GM21381 (cell line): ENCODE results near the gene KLKB1.
"Not testable (repeated sequence)": the region's sequence is repeated elsewhere in the genome, so short reads cannot be mapped to it uniquely, and the experiment has no call there.

Source experiments
- ATAC-seq: cut with Tn5 transposase; IDR thresholded peaks from one replicate; pipeline ENCODE4 v1.9.1; 2021; ENCODE audit warnings: mild to moderate bottlenecking, moderate library complexity; ENCODE audit not compliant: unreplicated experiment

Gene KLKB1

GRCh38 chr4:186226521-186227189 is 652 bp upstream of the KLKB1 start:
- no peak for ATAC-seq

GRCh38 chr4:186227744-186228513 is 622 bp downstream of the KLKB1 start:
- no peak for ATAC-seq

- no peak for ATAC-seq
Measured at GRCh38 chr4:186228514-186228894, 1.2 kb downstream of the KLKB1 start.

GRCh38 chr4:186234367-186234766 is 7.1 kb downstream of the KLKB1 start:
- ATAC-seq = no peak

GRCh38 chr4:186236126-186236525 is 8.8 kb downstream of the KLKB1 start:
- no peak for ATAC-seq

- no peak for ATAC-seq
Measured at GRCh38 chr4:186240452-186240847, 13.1 kb downstream of the KLKB1 start.

- ATAC-seq = no peak
Measured at GRCh38 chr4:186240848-186241491, 13.7 kb downstream of the KLKB1 start.

- no peak for ATAC-seq
Measured at GRCh38 chr4:186241616-186242015, 14.3 kb downstream of the KLKB1 start.

- not testable (repeated sequence) for ATAC-seq
Measured at GRCh38 chr4:186242031-186242430, 14.7 kb downstream of the KLKB1 start.

GRCh38 chr4:186243331-186243730 is 16.0 kb downstream of the KLKB1 start:
- no peak for ATAC-seq

- no peak for ATAC-seq
Measured at GRCh38 chr4:186244835-186245234, 17.5 kb downstream of the KLKB1 start.

- ATAC-seq = not testable (repeated sequence)
Measured at GRCh38 chr4:186247062-186247752, 19.9 kb downstream of the KLKB1 start.

GRCh38 chr4:186248643-186249042 is 21.3 kb downstream of the KLKB1 start:
- ATAC-seq = no peak

GRCh38 chr4:186249785-186250754 is 22.8 kb downstream of the KLKB1 start:
- ATAC-seq = no peak

GRCh38 chr4:186250760-186251159 is 23.5 kb downstream of the KLKB1 start:
- no peak for ATAC-seq

- no peak for ATAC-seq
Measured at GRCh38 chr4:186255122-186255521, 27.8 kb downstream of the KLKB1 start.

- no peak for ATAC-seq
Measured at GRCh38 chr4:186258216-186258811, 31.0 kb downstream of the KLKB1 start.

- ATAC-seq = no peak
Measured at GRCh38 chr4:186260117-186260503, 32.8 kb downstream of the KLKB1 start.

GRCh38 chr4:186260504-186261448 is 33.5 kb downstream of the KLKB1 start:
- no peak for ATAC-seq
